SHP77 treated with DMSO at 0.1 percent for 48 hours (cell line): ENCODE results near the gene HECTD3.
"Not testable (repeated sequence)": the region's sequence is repeated elsewhere in the genome, so short reads cannot be mapped to it uniquely, and the experiment has no call there.

ENCODE experiments used
- DNase-seq: peaks from one replicate; lab custom pipeline; 2025; lab: John Stamatoyannopoulos, UW

The HECTD3 gene

GRCh38 chr1:45014321-45015028, 3.4 kb upstream of the HECTD3 start:
- DNase-seq: peak; percentile 52

- no peak for DNase-seq
These were observed 2.6 kb upstream of the HECTD3 start for GRCh38 chr1:45013551-45014209.

- peak; percentile 26 for DNase-seq
These were observed 1.6 kb upstream of the HECTD3 start for GRCh38 chr1:45012639-45013278.

GRCh38 chr1:45011837-45012638, 914 bp upstream of the HECTD3 start, which contains the start of gene UROD:
Gene UROD (plus strand): TSS chr1:45012254. CDS start chr1:45012266, 12 bp downstream.
- DNase-seq: peak; percentile 94

DNA sequence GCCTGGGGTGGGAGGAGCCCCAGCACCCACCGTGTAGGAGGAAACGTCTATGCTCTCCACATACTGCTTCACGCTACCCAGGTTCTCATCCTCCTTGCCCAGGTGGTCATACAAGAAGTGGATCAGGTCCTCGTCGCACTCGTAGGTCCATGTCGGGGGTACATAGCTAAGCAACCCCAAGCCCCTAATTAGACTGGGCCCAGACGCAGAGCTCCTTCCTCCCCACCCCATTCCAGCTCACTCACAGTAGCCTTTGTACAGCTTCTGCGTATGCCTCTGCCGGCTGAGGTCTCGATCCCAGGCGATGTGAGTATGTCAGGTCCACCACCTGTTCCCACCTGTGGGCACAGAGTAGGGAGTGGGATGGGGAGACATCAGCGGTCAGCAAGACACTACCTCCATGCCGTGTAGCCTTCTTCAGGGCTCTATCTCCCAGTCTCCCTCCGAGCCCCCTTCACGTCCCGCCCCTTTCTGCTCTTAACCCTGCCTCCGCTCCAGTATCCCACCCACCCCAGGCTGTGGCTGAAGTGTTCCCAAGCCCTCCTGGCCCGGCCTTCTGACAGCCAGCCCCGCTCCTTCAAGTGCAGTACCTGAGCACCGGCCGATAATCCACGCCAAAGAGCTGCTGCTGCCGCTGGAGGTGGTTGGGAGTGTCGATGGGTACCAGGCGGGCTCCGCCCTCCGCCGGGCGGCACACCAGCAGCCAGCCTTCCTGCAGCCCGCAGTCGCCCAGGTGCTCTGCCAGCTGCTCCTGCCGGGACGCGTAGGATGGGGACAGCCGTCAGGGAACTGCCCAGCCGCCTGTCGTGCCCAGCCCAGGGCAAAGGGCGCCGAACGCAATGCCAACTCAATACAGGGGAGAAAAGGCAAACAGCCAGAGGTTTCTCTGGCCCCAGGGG, 919 bp downstream of the HECTD3 start:
- no peak for DNase-seq

DNA sequence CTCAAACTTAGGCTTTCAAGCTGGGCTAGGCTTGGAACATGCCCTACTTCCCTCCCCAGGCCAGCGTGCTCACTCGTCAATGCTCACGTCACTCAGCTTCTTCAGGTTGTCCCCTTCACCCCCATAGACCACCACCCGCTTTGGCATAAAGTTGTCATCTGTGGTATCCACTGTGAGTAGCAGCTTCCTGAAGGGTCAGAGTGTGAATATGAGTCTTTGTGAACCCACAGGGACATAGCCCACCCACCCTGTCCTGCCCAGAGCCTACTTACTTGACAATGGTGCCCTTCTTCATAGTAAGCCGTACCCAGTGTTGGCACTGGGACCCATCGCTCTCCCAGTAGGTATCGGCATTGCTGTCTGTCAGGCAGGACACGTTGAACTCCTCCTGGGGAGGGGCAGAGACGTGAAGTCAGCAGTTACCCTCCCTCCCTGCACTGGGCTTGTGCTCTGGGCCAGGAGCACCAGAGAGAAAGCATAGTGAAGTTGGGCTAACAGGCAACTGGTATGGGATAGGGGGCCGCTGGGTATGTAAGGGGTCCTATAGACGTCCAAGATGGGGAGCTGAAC, 1.7 kb downstream of the HECTD3 start:
- DNase-seq: no peak

DNA sequence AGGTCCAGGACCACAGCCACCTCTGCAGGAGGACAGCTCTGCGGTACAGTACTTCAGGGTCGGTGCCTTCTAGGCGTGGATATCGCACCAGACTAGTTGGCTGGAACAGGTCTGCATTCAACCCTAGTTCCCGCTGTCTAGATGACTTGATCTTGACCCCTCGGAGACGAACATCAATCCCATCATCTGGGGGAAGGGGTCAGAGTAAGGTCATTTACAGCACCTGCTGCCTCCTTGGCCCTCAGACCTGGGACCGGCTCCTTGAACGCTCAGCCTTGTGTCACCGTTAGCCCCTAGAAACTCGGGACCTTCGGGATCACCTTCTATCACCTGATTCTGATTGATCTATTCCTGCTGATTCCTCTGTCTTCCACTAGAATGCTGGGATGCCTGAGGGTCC, 2.6 kb downstream of the HECTD3 start:
- no peak for DNase-seq

GRCh38 chr1:45008076-45008475, 3.0 kb downstream of the HECTD3 start:
- no peak for DNase-seq

GRCh38 chr1:45007311-45007710, 3.8 kb downstream of the HECTD3 start:
- DNase-seq: no peak

GRCh38 chr1:45005761-45006160, 5.4 kb downstream of the HECTD3 start:
- DNase-seq: no peak

DNA sequence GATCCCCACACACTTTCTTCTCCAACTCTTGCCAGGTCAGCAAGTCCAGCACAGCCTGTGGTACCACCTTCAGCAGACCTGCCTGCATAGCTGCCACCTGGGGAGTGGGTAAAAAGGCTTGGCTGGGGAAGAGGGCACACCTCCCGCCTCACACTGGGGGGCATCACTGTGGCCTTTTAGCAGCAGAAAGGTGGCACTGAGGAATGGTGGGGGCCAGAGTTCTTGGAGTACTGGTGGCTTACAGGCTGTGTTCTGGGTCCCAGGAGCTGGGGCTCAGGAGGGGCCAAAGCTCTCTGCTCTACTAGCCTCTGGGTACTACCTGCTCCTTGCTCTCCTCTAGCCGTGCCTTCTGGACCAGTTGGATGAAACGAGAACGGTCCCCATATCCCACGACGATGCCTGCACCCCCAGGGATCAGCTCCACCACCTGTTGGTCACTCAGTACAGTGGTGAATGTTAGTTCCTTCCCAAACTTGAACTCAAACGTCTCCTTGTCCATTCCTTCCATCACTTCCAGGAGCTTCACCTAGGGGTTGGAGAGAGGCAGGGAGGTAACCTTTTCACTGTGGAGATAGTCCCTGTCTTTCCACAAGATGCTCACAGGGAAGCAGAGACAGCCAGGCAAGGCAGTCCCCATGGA, 6.7 kb downstream of the HECTD3 start:
- no peak for DNase-seq

DNA sequence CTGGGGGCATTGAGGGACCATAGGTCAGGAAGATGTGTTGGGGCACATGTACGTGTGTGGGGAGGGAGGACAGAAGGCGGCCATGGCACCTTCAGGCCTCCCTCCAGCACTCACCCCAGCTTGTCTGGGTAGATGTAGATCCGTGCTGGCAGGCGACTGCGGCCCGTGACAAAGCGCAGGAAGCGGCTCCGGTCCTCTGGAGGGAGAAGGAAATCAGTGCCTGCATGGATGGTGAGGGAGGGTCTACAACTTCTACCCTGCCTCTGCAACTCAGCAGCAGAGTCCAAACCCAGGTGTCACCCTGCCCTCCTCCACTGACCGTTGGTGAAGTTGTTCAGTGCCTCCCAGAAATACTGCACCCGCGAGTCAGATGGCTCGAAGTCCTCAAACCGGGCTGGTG, 7.4 kb downstream of the HECTD3 start:
- DNase-seq: no peak

GRCh38 chr1:45002650-45003645, 8.2 kb downstream of the HECTD3 start:
- no peak for DNase-seq

DNA sequence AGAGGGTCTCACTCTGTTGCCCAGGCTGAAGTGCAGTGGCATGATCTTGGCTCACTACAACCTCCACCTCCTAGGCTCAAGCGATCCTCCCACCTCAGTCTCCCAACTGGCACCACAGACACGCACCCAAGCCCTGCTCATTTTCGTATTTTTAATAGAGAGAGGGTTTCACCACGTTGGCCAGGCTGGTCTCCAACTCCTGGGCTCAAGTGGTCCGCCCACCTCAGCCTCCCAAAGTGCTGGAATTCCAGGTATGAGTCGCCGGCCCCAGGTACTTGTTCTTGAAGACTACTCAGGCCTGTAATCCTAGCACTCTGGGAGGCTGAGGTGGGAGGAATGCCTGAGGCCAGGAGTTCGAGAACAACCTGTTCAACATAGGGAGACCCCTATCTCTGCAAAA, 9.5 kb downstream of the HECTD3 start:
- not testable (repeated sequence) for DNase-seq

GRCh38 chr1:45001011-45001481, 10.1 kb downstream of the HECTD3 start:
- DNase-seq: no peak

- DNase-seq: no peak
These were observed 11.9 kb downstream of the HECTD3 start for GRCh38 chr1:44999232-44999631.

- DNase-seq: no peak
These were observed 15.5 kb downstream of the HECTD3 start for GRCh38 chr1:44995467-44996238.

DNA sequence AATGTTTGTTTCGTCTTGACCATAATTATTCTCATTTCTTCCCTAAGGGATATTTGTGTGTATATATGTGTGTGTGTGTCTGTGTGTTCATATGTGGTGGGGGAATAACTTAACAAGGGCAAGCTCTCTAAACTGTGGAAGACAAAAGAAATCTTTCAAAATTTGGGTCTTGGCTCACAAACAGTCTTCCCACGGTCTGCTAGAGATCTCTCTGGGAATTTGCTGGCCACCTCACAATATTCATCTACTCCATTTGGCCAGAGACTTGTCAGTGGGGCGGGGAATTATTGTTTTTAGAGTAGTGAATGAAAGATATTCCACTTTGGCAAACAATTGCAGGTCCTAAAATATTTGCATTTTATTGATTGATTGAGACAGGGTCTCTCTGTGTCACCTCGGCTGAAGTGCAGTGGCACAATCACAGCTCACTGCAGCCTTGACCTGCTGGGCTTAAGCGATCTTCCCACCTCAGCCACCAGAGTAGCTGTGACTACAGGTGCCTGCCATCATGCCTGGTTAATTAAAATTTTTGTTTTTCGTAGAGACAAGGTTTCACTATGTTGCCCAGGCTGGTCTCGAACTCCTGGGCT, 16.7 kb downstream of the HECTD3 start:
- no peak for DNase-seq
